HG03457 (cell line): Measurements from ENCODE around the gene IP6K3.

Experiments used
- ATAC-seq: cut with Tn5 transposase; IDR thresholded peaks from one replicate; pipeline ENCODE4 v1.9.1; 2021; ENCODE audit warnings: moderate number of reproducible peaks; ENCODE audit not compliant: unreplicated experiment

IP6K3 gene

DNA sequence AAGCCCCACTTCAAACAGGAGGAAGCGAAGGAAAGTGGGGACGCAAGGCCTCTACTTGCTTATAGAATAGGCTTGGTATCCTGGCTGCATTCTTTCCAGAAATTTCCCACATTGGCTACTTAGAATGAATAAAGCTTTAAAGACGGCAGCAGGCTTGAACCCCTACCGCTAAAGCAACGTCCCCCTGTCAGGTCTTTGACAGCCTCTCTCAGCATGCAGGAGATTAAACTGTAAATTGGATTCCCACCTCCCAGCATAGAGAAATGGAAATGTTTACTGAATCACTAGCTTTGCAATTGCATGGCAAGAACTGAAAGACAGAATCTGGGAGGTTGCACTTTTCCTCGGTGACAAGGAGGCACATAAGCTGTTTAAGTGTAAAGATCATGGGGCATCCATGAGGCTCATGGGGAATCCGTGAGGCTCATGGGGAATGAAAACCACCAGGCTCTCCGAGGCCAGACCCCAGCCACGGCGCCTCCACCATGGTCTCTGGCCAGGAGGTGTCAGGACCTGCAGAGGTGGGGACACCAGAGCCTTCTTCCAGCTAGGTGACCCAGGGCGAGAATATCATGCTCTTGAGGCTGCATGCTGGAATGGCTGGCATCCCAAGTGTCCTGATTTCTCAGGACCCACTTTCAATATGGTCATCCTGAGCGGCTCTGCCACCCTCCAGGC lies 31.9 kb upstream of the IP6K3 start:
- no peak for ATAC-seq

DNA sequence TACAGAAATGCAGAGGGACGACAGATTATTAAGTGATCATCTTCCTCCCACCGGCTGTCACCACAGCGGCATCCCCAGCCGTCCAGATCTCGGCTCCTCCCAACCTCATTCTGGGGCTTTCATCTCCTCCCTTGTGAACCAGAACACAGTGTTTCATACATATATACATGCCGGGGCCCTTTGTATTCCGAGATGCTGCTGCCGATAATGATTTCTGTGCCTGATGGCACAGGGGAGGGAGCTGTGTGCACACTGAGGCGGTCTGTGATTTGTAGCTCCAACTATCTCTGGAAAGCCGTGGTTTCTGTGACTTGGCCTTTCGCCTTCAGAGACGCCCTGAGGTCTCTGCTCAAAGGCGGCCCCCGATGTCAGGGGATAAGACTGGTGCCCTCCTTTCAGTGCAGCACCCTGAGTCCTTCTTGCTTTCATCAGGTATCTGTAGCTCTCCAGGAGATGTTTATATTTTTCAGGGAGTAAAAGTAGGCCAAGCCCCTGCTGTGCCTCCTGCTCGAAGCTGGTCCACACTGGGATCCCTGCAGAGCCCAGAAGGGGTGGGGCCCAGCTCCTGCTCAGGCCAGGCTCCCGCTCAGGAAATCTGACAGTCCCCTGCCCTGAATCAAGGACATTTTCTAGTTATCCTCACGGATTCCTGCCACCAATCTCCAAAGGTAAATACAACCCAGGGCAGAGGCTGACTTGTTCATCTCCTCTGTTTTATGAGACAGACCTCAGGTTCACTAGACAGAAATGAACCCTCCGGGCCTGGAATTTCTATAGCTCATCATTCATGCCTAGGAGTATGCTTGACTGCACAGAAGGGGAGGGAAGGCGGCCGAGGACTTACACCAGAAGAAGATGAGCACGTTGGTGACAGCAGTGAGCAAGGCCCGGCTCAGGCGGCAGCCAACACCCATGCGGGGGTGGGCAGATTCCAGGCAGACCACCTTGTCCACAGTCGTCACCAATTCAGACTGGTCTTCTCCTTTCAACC lies 31.0 kb upstream of the IP6K3 start:
- ATAC-seq: no peak

DNA sequence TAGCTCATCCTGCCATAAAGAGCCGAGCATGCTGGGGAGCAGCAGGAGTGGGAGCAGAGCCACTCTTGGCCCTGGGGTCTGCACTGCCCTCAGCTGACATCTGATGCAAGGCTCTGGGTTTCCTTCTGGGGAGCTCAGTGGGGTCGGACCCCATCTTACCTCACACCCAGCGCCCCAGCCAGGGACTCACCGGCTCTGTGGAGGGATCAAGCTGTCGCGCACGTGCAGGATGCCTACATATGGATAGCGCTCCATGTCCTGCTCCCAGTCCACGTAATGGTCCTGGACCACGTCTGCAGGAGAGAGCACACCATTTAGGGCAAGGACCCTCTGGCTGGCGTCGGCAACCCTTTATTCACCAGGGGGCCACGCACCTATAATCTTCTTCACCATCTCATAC lies 30.1 kb upstream of the IP6K3 start:
- no peak for ATAC-seq

DNA sequence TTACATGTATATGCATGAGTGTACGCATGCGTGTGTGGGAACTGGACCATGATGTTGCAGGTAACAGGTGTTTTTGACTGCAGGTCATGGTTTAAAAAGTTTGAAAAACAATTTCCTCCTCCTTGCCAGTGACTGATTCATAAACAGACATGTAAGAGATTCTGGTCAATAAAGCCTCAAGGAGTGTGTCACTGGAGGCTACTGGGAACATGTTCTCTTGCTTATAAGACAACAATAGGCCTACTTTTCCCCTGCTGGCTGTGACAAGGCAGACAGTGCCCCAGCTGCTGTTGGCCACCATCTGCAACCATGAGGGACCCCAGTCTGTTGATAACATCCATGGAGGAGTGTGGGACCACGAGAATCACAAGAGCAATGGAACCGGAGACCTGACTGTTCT lies 29.5 kb upstream of the IP6K3 start:
- no peak for ATAC-seq

DNA sequence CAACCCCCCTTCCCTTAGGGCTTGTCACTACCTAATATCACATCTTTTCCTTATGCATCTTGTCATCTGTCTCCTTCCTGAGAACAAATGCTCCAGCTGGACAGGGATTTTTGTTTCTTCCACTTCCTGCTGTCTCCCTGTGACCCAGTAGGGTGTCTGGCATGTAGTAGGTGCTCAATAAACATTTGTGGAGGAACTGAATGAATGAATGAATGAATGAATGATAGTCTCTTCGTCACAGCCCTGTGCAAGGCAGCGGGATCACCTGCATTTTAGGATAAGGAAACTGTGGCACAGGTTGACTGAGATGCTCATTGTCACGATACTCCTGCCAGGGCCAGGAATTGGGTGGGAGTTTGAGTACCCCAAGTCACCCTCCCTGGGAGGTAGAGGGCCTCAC lies 28.1 kb upstream of the IP6K3 start:
- no peak for ATAC-seq

DNA sequence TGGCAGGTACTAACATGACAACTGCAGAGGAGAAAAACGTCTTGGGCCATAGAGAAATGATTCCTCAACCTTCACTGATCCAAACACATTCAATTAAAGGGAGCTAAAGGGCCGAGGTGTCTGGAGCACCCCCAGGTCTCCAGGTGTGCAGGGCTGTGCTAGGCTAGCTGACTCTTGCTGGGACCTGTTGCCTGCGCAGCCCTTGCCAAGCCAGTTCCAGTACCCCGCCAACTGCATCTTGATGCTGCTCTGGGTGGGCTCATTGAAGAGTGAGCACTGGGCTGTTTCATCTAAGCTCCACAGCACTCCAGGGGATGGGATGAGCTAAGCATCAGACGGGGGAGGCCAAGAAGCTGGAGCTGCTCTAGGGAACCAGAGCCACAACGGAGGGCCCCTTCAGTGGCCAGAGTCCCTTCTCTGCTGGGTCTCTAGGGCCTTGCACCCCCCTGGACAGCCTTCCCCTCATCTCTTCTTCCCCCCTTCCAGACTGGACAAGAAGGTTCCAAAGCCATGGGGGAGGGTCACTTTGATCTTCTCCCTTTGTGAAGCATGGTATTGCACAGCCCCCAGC lies 26.3 kb upstream of the IP6K3 start:
- no peak for ATAC-seq

DNA sequence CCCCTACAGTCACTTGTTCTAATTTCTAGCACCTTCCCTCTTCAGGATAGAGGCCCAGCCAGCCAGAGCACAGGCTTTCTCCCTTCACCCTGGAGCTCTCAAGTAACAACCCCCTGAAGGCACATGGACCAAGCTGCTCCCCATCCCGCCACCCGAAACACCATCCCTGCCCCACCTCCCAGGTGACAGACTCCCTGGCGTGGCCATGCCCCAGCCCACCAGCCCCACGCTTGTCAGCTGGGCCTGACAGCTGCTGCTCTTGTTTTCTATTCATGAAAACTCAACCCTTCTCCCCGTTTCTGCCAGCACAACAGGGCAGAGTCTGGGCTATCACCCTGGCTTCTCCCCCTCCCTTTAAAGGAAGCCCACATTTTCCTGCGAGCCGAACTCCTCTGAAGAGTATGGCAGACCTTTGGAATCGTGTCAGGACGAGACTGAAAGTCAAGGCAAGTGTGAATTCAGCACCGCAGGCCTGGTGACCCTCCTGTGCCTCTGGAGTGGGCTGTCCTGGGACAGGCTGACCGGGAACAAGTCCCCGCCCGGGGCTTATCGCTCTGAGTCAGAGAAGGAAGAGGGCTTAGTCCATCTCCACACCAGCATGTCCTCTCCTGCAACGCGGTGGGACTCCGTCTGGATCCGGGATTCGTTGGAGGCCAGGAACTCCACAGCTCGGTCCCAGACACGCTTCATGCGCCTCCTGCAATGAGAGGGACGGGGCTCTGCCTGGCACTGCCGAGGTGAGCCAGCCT lies 25.6 kb upstream of the IP6K3 start:
- no peak for ATAC-seq

DNA sequence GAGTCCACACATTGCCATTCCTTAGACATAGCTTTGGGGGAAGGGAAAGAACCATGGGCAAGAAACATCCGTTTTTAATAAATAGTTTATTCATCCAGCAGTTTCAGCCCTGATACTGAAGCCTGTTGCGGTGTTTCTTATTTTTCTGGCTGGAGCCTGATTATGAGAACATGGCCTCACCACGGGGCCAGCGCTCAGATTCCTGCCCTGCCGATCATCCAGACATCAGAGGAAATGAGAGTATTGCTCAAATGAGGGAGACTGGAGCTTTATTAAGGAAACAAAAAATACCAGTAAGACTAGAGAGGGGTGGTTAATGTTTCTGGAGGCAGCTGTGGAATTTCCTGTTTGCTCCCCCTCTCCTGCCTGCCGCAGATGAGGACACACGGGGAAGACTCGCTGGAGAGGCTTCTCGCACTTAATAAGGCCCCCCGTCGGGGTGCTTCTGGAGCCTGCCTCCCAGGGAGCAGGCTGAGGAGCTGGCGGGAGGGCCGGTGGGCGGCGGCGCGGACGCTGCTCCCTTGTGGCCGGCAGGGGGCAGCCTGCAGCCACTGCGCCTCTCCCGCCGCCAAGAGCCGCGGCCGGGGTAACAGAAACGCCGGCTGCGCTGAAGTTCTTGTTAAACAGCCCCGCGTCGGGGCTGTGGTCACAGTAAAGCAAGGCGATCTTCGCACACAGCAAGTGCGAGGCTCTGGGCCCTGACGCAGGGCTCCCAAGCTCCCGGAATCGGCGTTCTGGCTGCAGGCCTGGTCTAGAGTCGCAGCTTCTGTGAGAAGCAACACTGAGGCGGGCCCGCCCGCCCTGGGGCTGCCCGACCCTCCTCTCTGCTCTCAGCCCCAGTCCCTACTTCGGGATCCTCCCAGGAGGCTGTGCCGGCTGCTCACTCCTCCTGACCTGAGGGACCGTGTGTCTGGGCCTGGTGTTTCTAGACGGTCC lies 24.7 kb upstream of the IP6K3 start:
- no peak for ATAC-seq

DNA sequence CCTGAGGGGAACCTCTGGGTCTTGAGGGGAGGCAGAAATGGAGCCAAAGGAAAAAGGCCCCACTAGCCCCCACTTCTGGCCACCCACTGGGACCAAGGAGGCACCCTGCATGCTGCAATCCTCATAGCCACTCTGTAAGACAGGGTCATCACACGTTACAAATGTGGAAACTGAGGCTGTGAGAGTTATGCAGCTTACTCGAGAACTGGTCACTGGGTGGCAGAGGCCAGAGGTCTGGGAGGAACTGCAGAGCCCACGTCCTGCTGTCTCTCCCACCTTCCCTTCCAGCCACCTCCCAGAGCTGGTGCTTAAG lies 24.1 kb upstream of the IP6K3 start:
- ATAC-seq: no peak

DNA sequence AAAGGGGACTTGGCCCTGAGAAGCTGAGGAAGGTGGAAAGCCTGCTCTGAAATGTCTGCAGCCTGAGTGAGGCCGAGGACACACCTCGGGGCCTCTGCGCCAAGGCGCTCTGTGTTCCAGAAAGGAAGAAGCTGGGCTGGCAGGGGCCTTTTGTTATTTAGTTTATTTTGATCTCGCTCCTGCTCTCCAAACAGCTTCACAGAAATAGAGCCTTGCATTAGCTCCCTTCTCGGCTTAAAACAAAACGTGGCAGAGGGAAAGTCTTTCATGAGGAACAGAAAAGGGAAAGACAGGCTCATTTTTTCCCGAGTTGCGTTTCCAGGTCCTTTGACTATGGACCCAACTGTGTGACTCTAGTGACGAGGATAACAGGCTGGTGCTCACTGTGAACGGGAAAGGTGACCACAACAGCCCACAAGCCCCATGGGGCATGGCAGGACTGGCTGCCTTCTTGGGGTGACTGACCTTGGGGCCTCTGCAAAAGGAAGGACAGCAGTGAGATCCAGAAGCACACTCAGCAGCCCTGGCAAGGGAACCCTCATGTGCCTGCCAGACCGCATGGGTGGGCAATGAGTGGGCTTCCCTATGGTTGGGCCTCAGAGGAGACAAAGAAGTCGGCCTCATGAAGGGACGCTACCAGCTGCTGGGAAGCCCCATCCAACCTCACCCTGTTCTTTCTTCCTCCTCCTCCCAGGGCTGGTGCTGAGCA lies 23.6 kb upstream of the IP6K3 start:
- no peak for ATAC-seq

DNA sequence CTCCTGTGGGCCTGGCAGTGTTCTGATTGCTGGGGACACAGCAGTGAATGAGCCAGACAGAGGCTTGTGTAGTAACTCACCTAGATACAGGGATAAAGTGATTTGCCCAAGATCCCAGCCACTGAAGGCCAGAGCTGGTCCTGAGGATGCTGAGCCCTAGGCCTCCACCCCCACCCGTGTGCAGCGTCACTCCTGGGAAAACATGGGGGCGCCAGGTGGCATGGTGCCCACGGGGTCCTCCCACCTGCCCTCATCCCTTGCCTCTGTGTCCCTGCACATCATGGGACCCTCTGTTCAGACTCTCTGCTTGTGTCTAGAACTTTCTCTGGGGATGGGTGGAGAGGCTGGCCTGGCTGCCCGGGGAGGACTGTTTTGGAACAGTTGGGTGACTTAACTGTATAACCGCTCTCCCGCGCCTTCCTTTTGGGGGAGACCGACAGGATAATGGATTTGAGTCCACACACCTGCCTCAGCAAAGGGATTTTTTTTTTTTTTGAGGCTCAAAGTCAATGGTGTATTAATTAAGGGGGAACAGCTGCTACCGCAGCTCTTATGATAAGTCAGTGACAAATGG lies 22.6 kb upstream of the IP6K3 start:
- ATAC-seq: no peak

DNA sequence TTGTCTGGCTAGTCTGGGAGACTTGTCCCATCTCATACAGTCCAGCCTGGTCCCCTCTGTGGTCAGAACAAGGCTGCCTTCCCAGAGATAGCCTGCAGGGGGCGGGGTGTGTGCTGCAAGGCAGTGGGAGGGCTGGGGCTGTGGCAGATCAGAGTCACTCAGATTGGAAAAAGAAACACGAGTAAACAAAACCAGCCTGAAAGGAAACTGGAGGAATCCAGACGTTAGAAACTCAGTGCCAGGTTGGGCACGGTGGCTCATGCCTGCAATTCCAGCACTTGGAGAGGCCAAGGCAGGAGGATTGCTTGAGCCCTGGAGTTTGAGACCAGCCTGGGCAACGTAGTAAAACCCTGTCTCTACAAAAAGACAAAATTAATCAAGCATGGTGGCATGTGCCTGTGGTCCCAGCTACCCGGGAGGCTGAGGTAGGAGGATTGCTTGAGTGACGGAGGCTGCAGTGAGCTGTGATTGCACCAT lies 22.0 kb upstream of the IP6K3 start:
- ATAC-seq: no peak

DNA sequence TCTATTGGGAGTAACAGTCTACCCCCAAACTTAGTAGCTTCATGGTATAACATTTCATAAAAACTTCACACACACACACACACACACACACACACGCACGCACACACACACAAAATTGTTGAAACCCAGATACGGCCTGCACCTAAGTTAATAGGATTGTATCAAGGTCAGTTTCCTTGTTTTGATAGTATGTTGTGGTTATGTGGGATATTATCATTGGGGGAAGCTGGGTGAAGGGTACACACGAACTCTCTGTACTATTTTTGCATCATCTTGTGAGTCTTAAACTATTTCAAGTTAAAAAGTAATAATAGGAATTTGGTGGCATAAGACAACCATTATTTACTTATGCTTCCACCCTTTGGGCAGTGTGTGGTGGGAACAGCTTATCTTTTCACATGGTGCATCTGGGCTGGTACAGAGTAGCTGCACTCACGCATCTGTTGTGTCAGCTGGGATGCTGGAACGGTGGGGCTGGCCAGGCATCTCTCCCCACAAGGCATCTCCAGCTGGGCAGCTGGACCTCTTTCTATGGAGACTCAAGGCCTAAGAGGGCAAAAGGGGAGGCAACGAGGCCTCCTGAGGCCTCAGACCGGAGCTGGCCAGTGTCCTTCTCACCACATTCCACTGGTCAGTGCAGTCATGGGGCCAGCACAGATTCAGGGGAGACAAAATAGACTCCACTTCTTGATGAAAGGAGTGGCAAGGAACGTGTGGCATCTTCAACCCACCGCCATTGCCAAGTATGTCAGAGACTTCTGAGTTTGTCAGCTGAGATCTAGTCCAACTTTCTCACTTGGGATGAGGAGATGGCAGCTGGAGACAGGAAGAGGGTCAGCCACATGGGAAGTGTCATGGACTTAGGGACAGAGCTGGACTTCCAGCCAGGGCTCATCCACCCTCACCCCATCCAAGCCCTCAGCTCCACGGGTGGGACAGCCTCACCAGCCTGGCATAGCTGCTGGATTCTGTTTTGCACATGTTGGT lies 20.5 kb upstream of the IP6K3 start:
- ATAC-seq: no peak

DNA sequence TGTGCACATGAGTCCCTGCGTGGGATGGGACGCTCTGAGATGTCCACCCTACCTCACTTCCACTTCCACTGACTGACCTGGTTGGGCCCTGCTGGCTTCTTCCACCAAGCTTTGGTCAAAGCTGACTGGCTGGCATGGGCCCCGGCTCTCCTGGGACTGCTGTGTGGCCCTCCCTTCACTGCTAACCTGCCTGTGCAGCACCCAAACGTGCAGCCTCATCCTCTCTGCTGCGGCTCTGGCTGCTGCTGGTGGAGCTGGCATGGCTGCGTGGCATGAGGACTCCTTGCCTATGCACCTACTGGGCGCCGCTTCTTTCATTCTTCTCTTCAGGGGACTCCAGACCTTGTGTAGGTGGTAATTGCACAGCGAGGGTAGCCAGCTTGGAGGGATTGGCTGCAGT lies 18.7 kb upstream of the IP6K3 start:
- no peak for ATAC-seq

DNA sequence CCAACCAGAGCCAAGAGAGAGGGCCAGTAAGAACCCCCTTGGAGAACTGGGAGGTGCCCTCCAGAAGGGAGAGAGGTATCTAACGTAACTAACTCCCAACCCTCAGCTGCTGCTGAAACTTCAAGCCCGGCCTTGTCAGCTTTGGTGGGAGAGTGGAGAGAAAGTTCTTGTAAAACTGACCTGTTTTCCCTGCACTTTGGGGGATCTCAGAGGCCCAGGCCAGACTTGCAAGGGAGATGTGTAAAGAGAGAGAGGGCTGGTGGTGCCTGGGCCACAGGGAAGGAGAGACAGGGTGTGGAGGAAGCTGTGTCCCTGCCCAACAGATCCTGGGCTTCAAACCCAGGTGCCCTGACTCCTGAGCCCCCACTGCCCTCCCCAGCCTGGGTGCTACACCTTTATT lies 17.3 kb upstream of the IP6K3 start:
- no peak for ATAC-seq

DNA sequence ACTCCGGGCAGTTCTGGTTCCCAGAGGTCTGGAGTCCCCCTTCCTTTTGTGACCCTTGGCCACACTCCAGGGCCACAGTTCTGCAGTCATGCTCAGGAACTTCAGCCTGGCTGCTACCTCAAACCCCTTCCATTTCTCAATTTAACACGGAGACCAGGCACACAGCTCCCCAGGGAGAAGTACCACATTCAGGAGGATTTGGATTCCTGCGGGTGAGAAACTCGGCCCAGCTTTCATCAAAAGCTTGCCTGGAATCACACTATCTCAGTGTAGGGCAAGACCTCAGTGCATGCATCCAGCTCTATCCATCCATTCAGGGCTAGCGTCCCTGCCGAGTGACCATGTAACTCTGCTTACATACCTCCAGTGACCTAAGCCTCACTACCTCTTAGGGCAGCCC lies 16.8 kb upstream of the IP6K3 start:
- no peak for ATAC-seq

DNA sequence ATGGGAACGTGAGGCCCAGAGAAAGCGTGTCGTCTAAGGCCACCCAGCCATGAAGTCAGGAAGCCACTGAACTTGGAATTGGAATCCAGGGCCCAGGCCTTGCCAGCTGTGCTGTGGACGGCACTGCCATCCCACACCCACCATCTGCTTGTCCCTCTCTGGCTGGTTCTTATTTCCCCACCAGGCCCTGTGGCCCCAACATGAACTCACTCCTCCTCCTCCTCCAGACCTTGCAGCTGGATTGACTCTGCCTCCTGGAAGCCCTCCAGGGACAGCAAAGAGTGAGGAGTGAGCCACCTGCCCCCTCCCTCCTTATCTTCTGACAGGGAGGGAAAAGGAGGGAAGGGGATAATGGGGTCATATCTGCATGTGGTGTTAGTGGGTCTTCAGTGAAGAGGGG lies 16.0 kb upstream of the IP6K3 start:
- no peak for ATAC-seq
